GM18508 (cell line): ENCODE results near the gene JPH4.

ENCODE experiments used
- ATAC-seq: cut with Tn5 transposase; IDR thresholded peaks from one replicate; pipeline ENCODE4 v1.9.1; 2021; ENCODE audit warnings: moderate number of reproducible peaks; ENCODE audit not compliant: insufficient read depth, unreplicated experiment

Gene JPH4

GRCh38 chr14:23566112-23566777 is 12.3 kb downstream of the JPH4 start:
- ATAC-seq: no peak

- no peak for ATAC-seq
Measured at GRCh38 chr14:23565626-23566025, 13.0 kb downstream of the JPH4 start.

GRCh38 chr14:23564876-23565275 is 13.7 kb downstream of the JPH4 start:
- no peak for ATAC-seq

- ATAC-seq: no peak
Measured at GRCh38 chr14:23564181-23564812, 14.3 kb downstream of the JPH4 start.

- ATAC-seq: no peak
Measured at GRCh38 chr14:23563473-23564180, 15.0 kb downstream of the JPH4 start.

- ATAC-seq: no peak
Measured at GRCh38 chr14:23562822-23563472, 15.6 kb downstream of the JPH4 start.

- no peak for ATAC-seq
Measured at GRCh38 chr14:23561873-23562821, 16.4 kb downstream of the JPH4 start.

- ATAC-seq: no peak
Measured at GRCh38 chr14:23561259-23561658, 17.3 kb downstream of the JPH4 start.

- ATAC-seq: no peak
Measured at GRCh38 chr14:23559926-23560520, 18.6 kb downstream of the JPH4 start.

- no peak for ATAC-seq
Measured at GRCh38 chr14:23559010-23559925, 19.3 kb downstream of the JPH4 start.

GRCh38 chr14:23558346-23559009 is 20.1 kb downstream of the JPH4 start:
- no peak for ATAC-seq

GRCh38 chr14:23557946-23558345 is 20.6 kb downstream of the JPH4 start:
- ATAC-seq: no peak

- ATAC-seq: no peak
Measured at GRCh38 chr14:23557521-23557920, 21.1 kb downstream of the JPH4 start.

GRCh38 chr14:23556700-23557440 is 21.7 kb downstream of the JPH4 start:
- ATAC-seq: no peak

GRCh38 chr14:23555882-23556699 is 22.5 kb downstream of the JPH4 start, which contains the start of gene THTPA:
Gene THTPA, plus strand, starts transcription at chr14:23556271. Its CDS starts 487 bp downstream, at chr14:23556758.
- peak; percentile 74 for ATAC-seq

GRCh38 chr14:23555533-23555881 is 23.1 kb downstream of the JPH4 start:
- ATAC-seq: no peak
